ENCODE measurements around the gene MICALL1.

GRCh38 chr22:37862570-37863325 is 43.3 kb upstream of the MICALL1 start:
- TF ChIP-seq, protein P1, sequence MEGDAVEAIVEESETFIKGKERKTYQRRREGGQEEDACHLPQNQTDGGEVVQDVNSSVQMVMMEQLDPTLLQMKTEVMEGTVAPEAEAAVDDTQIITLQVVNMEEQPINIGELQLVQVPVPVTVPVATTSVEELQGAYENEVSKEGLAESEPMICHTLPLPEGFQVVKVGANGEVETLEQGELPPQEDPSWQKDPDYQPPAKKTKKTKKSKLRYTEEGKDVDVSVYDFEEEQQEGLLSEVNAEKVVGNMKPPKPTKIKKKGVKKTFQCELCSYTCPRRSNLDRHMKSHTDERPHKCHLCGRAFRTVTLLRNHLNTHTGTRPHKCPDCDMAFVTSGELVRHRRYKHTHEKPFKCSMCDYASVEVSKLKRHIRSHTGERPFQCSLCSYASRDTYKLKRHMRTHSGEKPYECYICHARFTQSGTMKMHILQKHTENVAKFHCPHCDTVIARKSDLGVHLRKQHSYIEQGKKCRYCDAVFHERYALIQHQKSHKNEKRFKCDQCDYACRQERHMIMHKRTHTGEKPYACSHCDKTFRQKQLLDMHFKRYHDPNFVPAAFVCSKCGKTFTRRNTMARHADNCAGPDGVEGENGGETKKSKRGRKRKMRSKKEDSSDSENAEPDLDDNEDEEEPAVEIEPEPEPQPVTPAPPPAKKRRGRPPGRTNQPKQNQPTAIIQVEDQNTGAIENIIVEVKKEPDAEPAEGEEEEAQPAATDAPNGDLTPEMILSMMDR (IDR thresholded peaks at IDR 0.05) = no peak
- no peak for TF ChIP-seq ZFX (IDR thresholded peaks at IDR 0.05; ENCODE audit: borderline replicate concordance)
